CD14-positive monocyte (primary cell): ENCODE results near the gene ISCA2. TPM values are rescaled to one million over a fixed set of nuclear protein-coding genes. Genes with fewer than 3 reads are reported as not detected.
A peak's percentile ranks its signal among the peaks of the same experiment; 100 is the strongest.

Source experiments
- DNase-seq, 3 donors: peaks; one replicate each; pipeline ENCODE4 v3.0.0-alpha.2; 2011 to 2022
- H2AFZ ChIP-seq: 2 replicates; pipeline ENCODE4 v1.6.0; 2012; ENCODE audit warnings: mild to moderate bottlenecking, low read depth, low read length, inconsistent platforms; ENCODE audit not compliant: insufficient read depth, poor library complexity, severe bottlenecking
- H3K27ac ChIP-seq, 2 donors: 1 replicate in 1 of 2; 2 replicates in 1 of 2; pipeline ENCODE4 v1.5.1; 2012 to 2013; ENCODE audit warnings: low read length in 2 of 2, control low read depth in 1 of 2, inconsistent platforms in 1 of 2, low read depth in 1 of 2, mild to moderate bottlenecking in 1 of 2
- H3K27me3 ChIP-seq, 2 donors: one replicate each; pipeline versions ENCODE4 v1.6.0 to v1.6.1; 2011 to 2013; ENCODE audit warnings: low read length in 2 of 2; ENCODE audit not compliant: control insufficient read depth in 2 of 2, insufficient read depth in 2 of 2
- H3K36me3 ChIP-seq, 2 donors: replicated peaks in 1 of 2; 1 replicate in 1 of 2; 2 replicates in 1 of 2; pipeline versions ENCODE4 v1.5.1 to v1.6.1; 2012 to 2013; ENCODE audit warnings: low read length in 2 of 2, control low read depth in 1 of 2, inconsistent platforms in 1 of 2, mild to moderate bottlenecking in 1 of 2; ENCODE audit not compliant: insufficient read depth in 2 of 2, control insufficient read depth in 1 of 2
- H3K4me1 ChIP-seq, 2 donors: 1 replicate in 1 of 2; 2 replicates in 1 of 2; pipeline versions ENCODE4 v1.5.1 to v1.6.1; 2012 to 2013; ENCODE audit warnings: low read length in 2 of 2, control low read depth in 1 of 2, inconsistent platforms in 1 of 2, mild to moderate bottlenecking in 1 of 2, moderate library complexity in 1 of 2; ENCODE audit not compliant: insufficient read depth in 2 of 2, control insufficient read depth in 1 of 2
- H3K4me2 ChIP-seq: replicated peaks from 2 replicates; pipeline ENCODE3; 2012; ENCODE audit warnings: low read length, moderate library complexity, mild to moderate bottlenecking; ENCODE audit not compliant: poor library complexity, severe bottlenecking; ENCODE audit errors: extremely low read depth
- H3K4me3 ChIP-seq, 3 experiments: fragments of 200-600 bp in 1 of 3; sonication (generic) in 1 of 3; replicated peaks in 1 of 3; 1 replicate in 2 of 3; 2 replicates in 1 of 3; pipeline ENCODE4 v1.5.1; 2011 to 2013; ENCODE audit warnings: low read length in 3 of 3, mild to moderate bottlenecking in 3 of 3, control low read depth in 2 of 3, low read depth in 2 of 3, inconsistent platforms in 1 of 3, moderate library complexity in 1 of 3
- H3K79me2 ChIP-seq: 2 replicates; pipeline ENCODE4 v1.6.0; 2012; ENCODE audit warnings: mild to moderate bottlenecking, control low read depth, inconsistent platforms, low read length, moderate library complexity; ENCODE audit not compliant: insufficient read depth
- H3K9ac ChIP-seq: 2 replicates; pipeline ENCODE4 v1.6.0; 2017; ENCODE audit warnings: low read length, mild to moderate bottlenecking; ENCODE audit not compliant: insufficient read depth, poor library complexity, severe bottlenecking
- H3K9me3 ChIP-seq, 2 donors: replicated peaks in 1 of 2; 1 replicate in 1 of 2; 2 replicates in 1 of 2; pipeline versions ENCODE4 v1.5.1 to v1.6.1; 2012 to 2013; ENCODE audit warnings: low read length in 2 of 2, control low read depth in 1 of 2; ENCODE audit not compliant: control insufficient read depth in 1 of 2, insufficient read depth in 1 of 2
- H4K20me1 ChIP-seq: 2 replicates; pipeline ENCODE4 v1.6.0; 2012; ENCODE audit warnings: mild to moderate bottlenecking, low read length, control low read depth, moderate library complexity; ENCODE audit not compliant: insufficient read depth
- H3K27ac Mint-ChIP-seq, 7 donors: one replicate each; pipeline ENCODE4 v1.8.0; 2020; ENCODE audit warnings: mild to moderate bottlenecking in 7 of 7, mixed read lengths in 7 of 7, moderate library complexity in 6 of 7, inconsistent platforms in 2 of 7
- H3K27me3 Mint-ChIP-seq, 3 donors: one replicate each; pipeline ENCODE4 v1.8.0; 2021 to 2022; ENCODE audit warnings: low read depth in 3 of 3, mild to moderate bottlenecking in 3 of 3, mixed read lengths in 3 of 3, moderate library complexity in 3 of 3, inconsistent platforms in 1 of 3
- H3K36me3 Mint-ChIP-seq, 2 donors: one replicate each; pipeline ENCODE4 v1.8.0; 2020; ENCODE audit warnings: mixed read lengths in 2 of 2, inconsistent platforms in 1 of 2, mild to moderate bottlenecking in 1 of 2
- H3K4me1 Mint-ChIP-seq: one replicate; pipeline ENCODE4 v1.8.0; 2020; ENCODE audit warnings: mild to moderate bottlenecking, mixed read lengths
- H3K4me3 Mint-ChIP-seq, 2 donors: one replicate each; pipeline ENCODE4 v1.8.0; 2020; ENCODE audit warnings: mild to moderate bottlenecking in 2 of 2, mixed read lengths in 2 of 2, moderate library complexity in 1 of 2
- H3K9me3 Mint-ChIP-seq, 7 donors: one replicate each; pipeline ENCODE4 v1.8.0; 2020 to 2022; ENCODE audit warnings: mixed read lengths in 7 of 7, mild to moderate bottlenecking in 6 of 7, moderate library complexity in 6 of 7, inconsistent platforms in 2 of 7
- WGBS: methylation state at CpG from one replicate; pipeline ENCODE4 v1.1.5; 2013; ENCODE audit warnings: missing lambda C conversion rate; ENCODE audit not compliant: insufficient coverage; 5-methylcytosine and 5-hydroxymethylcytosine counted together
- intact Hi-C, 2 donors: fragments of 100-400 bp; cut with micrococcal nuclease; formaldehyde crosslinking; loops; one replicate each; pipeline versions ENCODE4 v1.15.0 to v1.15.1; 2023
- polyA plus RNA-seq, 3 donors: library from polyadenylated mRNA; depleted of rRNA in 1 of 3; unstranded in 2 of 3; stranded (reverse) in 1 of 3; fragments of 300-500 nt in 2 of 3; fragments of >200 nt in 1 of 3; fragmentation: Illumina TruSeq in 2 of 3; gene quantifications; 1 replicate in 2 of 3; 2 replicates in 1 of 3; pipeline ENCODE4 v1.2.3, GENCODE V29; 2012 to 2021
- TF ChIP-seq, protein P1 (sequence below): fragments of 200-600 bp; IDR thresholded peaks from one replicate; pipeline ENCODE4 v1.8.0; 2022; ENCODE audit warnings: antibody characterized with exemption, mild to moderate bottlenecking

The ISCA2 gene
- polyA plus RNA-seq, 3 donors, result 6.1 to 61.7 (median 55.9) TPM

DNA sequence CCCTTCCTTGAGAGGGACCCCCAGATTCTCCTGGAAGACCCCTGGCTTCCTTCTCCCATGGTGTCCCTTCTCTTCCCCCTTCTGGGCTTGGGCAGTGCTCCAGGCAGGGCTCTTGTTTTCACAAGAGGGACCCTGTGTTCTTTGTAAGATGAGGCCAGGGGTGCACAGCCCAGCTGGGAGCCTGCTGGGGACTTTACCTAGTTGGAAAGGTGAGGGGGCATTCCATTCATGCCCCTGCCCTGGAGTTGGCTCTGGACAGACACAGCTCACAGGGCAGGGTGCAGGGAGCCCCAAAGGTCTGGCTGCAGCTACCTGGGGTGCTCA lies 31.2 kb downstream of the ISCA2 start:
- H3K79me2 ChIP-seq, result no peaks in the 10 kb centered on the region
- Mint-ChIP-seq H3K36me3 (no peaks in the 10 kb centered on the region), H3K27ac (no peak overlapping the region), H3K4me1 (peaks cover 9% of the 10 kb centered on the region), H3K4me3 (no peak overlapping the region), H3K27me3 (peaks cover 0 to 8% (median 6%) of the 10 kb centered on the region in 3 donors), H3K9me3 (peaks cover 0 to 3% (median 0%) of the 10 kb centered on the region in 7 donors)
- H2AFZ ChIP-seq, result no peak overlapping the region
- no peaks in the 10 kb centered on the region for H4K20me1 ChIP-seq
- H3K9me3 ChIP-seq, result no peaks in the 10 kb centered on the region
- no peaks in the 10 kb centered on the region for H3K36me3 ChIP-seq
- no peak for DNase-seq
- no peak overlapping the region for H3K4me2 ChIP-seq
- intact Hi-C loops, result no loop called here
- no peak overlapping the region for H3K27ac ChIP-seq
- H3K27me3 ChIP-seq, result no peaks in the 10 kb centered on the region
- H3K4me1 ChIP-seq, result no peaks in the 10 kb centered on the region
- H3K9ac ChIP-seq, result no peak overlapping the region
- no peak overlapping the region for H3K4me3 ChIP-seq
- TF ChIP-seq, protein P1, sequence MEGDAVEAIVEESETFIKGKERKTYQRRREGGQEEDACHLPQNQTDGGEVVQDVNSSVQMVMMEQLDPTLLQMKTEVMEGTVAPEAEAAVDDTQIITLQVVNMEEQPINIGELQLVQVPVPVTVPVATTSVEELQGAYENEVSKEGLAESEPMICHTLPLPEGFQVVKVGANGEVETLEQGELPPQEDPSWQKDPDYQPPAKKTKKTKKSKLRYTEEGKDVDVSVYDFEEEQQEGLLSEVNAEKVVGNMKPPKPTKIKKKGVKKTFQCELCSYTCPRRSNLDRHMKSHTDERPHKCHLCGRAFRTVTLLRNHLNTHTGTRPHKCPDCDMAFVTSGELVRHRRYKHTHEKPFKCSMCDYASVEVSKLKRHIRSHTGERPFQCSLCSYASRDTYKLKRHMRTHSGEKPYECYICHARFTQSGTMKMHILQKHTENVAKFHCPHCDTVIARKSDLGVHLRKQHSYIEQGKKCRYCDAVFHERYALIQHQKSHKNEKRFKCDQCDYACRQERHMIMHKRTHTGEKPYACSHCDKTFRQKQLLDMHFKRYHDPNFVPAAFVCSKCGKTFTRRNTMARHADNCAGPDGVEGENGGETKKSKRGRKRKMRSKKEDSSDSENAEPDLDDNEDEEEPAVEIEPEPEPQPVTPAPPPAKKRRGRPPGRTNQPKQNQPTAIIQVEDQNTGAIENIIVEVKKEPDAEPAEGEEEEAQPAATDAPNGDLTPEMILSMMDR, result no peak

DNA sequence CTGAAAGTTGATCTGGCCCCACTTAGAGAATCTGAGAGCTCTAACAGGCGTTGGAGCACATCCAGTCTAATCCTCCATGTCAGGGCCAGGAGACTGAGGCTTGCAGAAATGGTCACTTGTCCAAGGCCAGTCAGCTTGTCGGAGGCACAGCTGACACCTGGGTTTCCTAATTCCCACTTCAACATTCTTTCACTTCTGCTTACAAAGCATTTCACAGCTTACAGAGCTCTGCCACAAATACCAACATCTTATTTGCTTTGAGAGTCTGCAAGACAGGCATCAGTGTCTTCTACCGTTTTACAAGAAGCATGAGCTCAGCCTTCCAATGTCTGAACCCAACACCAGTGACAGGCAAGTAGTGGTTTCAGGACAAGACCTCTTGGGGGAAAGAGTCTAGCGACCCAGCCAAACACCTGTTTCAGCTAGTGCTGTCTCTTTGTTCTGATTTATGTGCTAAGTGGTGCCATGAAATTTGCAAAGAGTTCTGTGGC lies 31.8 kb downstream of the ISCA2 start:
- H3K27ac Mint-ChIP-seq, result peak overlapping the region in 1 of 7 donors; percentile 46
- no peak overlapping the region for H3K4me3 Mint-ChIP-seq
- no peaks in the 10 kb centered on the region for H4K20me1 ChIP-seq

More for the DNA sequence above, 31.8 kb downstream of the ISCA2 start:
- H3K9me3 Mint-ChIP-seq, result peaks cover 0 to 3% (median 0%) of the 10 kb centered on the region in 7 donors
- no peak overlapping the region for H3K4me3 ChIP-seq
- H3K36me3 ChIP-seq, result no peaks in the 10 kb centered on the region
- peaks cover 9% of the 10 kb centered on the region for H3K4me1 Mint-ChIP-seq
- intact Hi-C loops, result no loop called here
- WGBS, result 38% methylated on average over 4 of the region's 4 CpGs
- H3K27me3 Mint-ChIP-seq, result peaks cover 0 to 8% (median 6%) of the 10 kb centered on the region in 3 donors
- H3K9me3 ChIP-seq, result no peaks in the 10 kb centered on the region
- no peaks in the 10 kb centered on the region for H3K36me3 Mint-ChIP-seq
- H2AFZ ChIP-seq, result no peak overlapping the region
- H3K79me2 ChIP-seq, result no peaks in the 10 kb centered on the region
- no peak overlapping the region for H3K27ac ChIP-seq
- no peaks in the 10 kb centered on the region for H3K4me1 ChIP-seq
- H3K9ac ChIP-seq, result no peak overlapping the region
- TF ChIP-seq, protein P1, result no peak
- no peaks in the 10 kb centered on the region for H3K27me3 ChIP-seq
- no peak overlapping the region for H3K4me2 ChIP-seq
- DNase-seq, result peak in 1 of 3 donors; percentile 3
